Lower leg skin (tissue), 3 donors: ENCODE data around the gene GPI.

ENCODE experiments used
- POLR2A ChIP-seq, 2 donors: fragments of 450-650 bp; IDR thresholded peaks; one replicate each; pipeline ENCODE4 v1.6.1; 2016 to 2017; ENCODE audit warnings: antibody characterized with exemption in 2 of 2, mild to moderate bottlenecking in 1 of 2, moderate library complexity in 1 of 2
- TF ChIP-seq, protein P1 (sequence below), 3 donors: fragments of 450-650 bp; IDR thresholded peaks; one replicate each; pipeline ENCODE4 v1.5.1; 2016; ENCODE audit warnings: antibody characterized with exemption in 3 of 3, mild to moderate bottlenecking in 3 of 3, moderate library complexity in 2 of 3

DNA sequence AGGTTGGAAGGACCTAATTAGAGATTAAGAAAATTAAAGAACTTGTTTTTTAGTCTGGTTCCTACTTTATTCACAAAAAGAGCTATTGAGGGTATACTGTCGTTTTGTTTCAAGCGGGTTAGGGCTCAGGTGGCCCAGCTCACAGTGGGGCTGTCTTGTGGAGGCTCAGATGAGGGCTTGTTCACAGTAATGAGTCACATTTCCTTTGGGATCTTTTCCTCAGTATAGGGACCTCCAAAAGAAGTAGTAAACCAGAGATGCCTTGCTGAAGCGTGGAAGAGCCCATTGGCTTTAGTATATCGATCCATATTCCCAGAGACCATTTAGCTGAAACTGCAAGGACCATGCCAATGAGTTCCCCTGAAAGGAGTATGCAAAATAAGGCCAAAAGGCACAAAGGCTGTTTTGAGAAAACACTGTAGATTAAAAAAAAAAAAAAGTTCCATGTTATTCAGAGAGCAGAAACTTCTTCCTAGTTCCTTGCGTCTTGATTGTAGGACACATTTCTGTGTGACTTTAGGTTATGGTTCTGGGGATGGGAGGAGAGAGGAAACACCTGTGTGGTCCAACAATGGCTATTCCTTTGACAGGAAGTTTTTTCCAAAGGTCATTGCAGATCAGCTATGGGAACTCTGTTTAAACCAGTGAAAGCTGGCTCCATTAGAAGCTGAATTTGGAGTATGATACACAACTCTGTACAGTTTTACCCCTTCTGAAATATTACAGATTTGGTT is 32.8 kb upstream of the GPI start:
- TF ChIP-seq, protein P1, sequence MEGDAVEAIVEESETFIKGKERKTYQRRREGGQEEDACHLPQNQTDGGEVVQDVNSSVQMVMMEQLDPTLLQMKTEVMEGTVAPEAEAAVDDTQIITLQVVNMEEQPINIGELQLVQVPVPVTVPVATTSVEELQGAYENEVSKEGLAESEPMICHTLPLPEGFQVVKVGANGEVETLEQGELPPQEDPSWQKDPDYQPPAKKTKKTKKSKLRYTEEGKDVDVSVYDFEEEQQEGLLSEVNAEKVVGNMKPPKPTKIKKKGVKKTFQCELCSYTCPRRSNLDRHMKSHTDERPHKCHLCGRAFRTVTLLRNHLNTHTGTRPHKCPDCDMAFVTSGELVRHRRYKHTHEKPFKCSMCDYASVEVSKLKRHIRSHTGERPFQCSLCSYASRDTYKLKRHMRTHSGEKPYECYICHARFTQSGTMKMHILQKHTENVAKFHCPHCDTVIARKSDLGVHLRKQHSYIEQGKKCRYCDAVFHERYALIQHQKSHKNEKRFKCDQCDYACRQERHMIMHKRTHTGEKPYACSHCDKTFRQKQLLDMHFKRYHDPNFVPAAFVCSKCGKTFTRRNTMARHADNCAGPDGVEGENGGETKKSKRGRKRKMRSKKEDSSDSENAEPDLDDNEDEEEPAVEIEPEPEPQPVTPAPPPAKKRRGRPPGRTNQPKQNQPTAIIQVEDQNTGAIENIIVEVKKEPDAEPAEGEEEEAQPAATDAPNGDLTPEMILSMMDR (IDR thresholded peaks at IDR 0.05), result no peak
- TF ChIP-seq POLR2A (IDR thresholded peaks at IDR 0.05), result no peak
